Lower leg skin (tissue), 3 donors: ENCODE results near the gene RGPD8.
"Not testable (repeated sequence)": the region's sequence is repeated elsewhere in the genome, so short reads cannot be mapped to it uniquely, and the experiment has no call there.

Experiments used
- POLR2A ChIP-seq, 2 donors: fragments of 450-650 bp; IDR thresholded peaks; one replicate each; pipeline ENCODE4 v1.6.1; 2016 to 2017; ENCODE audit warnings: antibody characterized with exemption in 2 of 2, mild to moderate bottlenecking in 1 of 2, moderate library complexity in 1 of 2
- TF ChIP-seq, protein P1 (sequence below), 3 donors: fragments of 450-650 bp; IDR thresholded peaks; one replicate each; pipeline ENCODE4 v1.5.1; 2016; ENCODE audit warnings: antibody characterized with exemption in 3 of 3, mild to moderate bottlenecking in 3 of 3, moderate library complexity in 2 of 3

DNA sequence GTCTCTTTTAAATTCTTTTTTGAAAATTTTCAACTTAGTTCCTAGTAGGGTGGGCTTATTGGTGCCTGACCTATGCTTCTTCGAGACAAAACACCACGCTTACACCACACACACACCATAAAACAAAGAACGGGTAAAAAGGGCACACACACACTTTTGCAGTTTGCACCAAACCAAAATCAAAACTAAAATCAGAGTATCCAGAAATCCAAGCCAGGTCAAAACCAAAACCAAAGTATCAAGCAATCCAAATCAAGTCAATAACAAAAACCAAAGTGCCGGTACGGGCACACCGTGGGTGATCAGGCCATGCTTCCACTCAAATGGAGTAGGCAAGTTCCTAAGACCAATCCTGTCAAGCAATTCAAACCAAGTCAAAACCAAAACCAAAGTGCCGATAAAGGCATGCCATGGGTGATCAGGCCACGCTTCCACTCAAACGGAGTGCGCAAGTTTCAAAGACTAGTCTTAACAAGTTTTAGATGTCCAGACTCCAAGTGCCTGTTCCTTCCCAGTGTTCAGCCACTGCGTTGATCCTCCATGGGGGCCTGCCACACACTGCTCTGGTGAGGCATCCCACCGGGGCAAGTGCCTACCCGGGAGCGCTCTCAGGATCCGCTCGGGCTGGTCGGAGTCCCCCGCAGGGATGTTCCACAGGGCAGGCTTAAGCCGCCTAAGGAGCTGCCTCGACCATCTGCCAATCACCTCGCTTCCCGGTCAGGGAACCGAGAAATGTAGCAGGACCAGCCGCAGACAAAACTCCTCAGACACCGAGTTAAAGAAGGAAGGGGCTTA lies 80.4 kb downstream of the RGPD8 start:
- TF ChIP-seq, protein P1, sequence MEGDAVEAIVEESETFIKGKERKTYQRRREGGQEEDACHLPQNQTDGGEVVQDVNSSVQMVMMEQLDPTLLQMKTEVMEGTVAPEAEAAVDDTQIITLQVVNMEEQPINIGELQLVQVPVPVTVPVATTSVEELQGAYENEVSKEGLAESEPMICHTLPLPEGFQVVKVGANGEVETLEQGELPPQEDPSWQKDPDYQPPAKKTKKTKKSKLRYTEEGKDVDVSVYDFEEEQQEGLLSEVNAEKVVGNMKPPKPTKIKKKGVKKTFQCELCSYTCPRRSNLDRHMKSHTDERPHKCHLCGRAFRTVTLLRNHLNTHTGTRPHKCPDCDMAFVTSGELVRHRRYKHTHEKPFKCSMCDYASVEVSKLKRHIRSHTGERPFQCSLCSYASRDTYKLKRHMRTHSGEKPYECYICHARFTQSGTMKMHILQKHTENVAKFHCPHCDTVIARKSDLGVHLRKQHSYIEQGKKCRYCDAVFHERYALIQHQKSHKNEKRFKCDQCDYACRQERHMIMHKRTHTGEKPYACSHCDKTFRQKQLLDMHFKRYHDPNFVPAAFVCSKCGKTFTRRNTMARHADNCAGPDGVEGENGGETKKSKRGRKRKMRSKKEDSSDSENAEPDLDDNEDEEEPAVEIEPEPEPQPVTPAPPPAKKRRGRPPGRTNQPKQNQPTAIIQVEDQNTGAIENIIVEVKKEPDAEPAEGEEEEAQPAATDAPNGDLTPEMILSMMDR (IDR thresholded peaks at IDR 0.05), result not testable (repeated sequence)
- not testable (repeated sequence) for TF ChIP-seq POLR2A (IDR thresholded peaks at IDR 0.05)
